Activated CD4-positive, alpha-beta T cell treated with anti-CD3 and anti-CD28 coated beads, Interleukin-2, amount 50 U/mL, for 24 hours (primary cell): ENCODE results near the gene AQP12B.
"Not testable (repeated sequence)": the region's sequence is repeated elsewhere in the genome, so short reads cannot be mapped to it uniquely, and the experiment has no call there.

ENCODE experiments used
- DNase-seq, 2 donors: peaks; one replicate each; pipeline ENCODE4 v3.0.0-alpha.2; 2020; ENCODE audit warnings: low read depth in 1 of 2, low spot score in 1 of 2

Gene AQP12B

DNA sequence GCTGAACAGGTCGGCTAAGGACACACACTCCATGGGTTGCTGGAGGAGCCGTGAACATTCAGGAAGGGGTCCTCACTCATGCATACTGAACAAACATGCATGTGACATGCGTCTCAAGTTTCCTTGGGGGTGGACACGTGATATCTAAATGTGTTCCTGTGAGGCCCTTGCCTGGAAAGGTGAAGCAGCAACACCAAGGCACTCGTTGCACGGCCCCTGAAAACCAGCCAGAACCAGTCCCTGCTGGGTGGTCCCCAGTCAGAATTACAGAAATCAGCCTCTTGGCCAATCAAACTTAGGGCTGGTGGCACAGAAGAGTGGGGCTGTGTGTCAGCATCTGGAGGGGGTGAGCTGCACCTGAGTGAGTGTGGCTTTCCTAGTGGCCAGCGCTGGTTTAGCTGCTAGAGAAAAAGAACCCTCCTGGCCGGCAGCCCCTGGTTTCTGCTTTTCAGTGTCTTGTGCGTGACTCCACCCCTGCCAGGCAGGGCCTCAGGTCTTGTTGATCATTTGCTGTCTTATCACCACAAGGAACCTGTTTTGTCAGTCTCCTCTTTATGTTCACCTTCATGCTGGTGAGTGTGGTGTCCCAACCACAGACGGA is 3.2 kb upstream of the AQP12B start:
- no peak for DNase-seq

DNA sequence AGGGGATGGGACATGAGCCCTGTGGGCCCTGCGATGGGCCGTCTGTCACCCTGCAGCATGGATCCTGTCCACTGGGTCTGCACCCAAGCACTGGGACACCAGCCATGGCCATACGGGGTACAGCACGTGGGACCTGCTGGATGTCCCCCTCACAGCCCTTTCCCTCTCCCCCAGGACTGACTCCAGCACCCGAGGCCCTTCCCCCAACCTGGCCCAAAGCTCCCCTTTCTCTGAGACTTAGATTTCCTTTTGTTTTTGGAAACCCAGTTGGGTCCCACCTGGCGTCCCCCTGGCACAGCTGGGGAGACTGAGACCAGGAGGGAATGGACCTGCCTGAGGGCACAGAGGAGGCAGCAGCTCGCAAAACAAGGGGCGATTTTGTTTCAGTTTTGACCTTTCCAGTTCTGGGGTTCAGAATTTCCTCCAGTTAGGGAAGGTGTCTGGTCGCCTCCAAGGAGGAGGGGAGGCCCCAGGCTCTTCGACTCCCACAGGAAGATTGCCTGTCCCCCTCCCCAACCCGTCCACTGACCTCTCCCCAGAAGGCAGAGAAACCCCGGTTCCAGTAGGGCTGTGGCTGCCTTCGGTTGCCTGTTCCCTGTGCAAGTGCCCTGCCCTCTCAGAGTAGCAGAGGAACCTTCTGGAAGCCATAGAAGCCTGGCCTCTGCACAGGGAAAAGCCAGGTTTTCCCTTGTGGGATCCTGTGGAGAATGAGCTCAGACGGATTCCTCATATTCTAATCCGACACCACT is 1.5 kb upstream of the AQP12B start:
- not testable (repeated sequence) for DNase-seq

DNA sequence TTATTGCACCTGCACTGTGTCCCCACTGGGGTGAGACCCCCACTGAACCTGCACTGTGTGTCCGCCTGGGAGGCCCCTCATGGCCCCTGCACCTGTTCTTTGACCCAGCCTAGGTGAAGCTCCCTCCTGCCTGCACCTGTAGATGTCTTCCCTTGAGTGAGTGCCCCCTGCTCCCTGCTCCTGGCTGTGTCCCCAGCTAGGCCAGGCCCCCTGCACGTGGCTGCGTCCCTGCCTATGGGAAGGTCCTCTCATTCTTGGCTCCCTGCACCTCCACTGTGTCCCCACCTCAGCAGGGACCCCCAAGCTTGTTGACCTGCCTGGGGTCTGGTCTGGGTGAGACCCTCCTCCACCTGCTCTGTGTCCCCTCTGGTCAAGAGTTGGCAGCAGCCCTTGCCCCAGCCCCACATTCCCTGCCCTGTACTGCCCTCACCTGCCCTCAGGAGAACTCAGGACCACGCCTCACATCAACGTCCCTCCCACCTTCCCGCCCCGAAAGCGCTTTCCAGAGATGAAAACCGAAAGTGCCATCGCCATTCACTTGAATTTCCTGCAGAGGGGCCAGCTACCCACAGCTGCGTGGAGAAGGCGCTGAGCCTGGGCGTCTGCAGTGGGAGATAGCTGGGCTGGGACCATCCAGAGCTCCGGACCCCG is 769 bp upstream of the AQP12B start:
- not testable (repeated sequence) for DNase-seq

DNA sequence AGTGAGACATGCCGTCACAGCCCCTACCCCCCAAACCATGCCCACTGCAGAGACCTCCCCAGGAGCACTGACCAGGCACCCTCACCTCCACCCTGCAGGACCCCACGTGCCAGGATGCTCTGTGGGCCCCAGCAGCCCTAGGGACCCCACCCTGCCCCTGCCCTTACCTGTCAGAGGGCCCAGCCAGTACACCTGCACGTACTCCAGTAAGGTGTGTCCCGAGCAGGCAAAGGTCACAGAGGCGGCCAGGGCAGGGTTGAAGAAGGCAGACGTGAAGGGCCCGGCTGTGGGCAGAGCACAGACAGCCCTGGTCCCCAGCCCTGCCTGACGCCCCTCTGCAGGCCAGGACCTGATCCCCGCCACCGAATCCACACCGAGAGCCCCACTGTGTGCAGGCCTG is 2.5 kb downstream of the AQP12B start:
- not testable (repeated sequence) for DNase-seq

DNA sequence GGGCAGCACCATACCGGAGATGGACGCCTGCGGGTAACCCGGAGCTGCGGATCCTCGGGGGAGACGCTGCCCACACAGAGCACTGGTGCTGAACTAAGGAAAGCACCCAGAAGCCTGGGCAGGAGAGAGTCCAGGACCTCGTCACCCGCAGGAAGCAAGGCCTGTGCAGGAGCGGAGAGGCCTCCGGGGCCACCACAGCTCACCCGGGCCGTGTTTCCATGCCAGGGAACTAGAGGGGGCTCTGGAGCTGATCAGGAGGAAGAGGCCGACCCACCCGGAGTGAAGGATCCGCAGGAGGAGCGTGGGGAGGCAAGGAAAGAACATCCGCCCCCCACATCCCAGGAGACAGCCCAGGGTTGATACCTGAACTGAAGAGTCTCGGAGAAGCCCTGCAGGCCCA is 3.8 kb downstream of the AQP12B start:
- not testable (repeated sequence) for DNase-seq

DNA sequence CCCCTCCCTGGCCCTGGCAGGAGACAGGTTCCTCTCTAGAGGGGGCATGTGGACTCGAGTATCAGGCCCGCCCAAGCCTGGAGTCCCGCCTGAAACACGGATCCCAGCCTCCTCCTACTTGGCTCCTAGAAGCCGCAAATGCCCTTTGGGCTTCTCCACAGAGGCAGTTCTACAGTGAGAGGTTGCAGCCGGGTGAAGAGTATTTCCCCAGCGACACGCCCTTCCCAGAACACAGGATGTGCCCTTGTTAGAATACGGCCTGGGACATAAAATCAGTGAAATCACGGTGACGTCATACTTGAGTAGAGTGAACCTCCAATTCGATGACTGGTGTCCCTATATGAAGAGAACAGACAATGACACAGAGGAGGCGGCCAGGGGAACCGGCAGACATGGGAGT is 4.6 kb downstream of the AQP12B start:
- not testable (repeated sequence) for DNase-seq

DNA sequence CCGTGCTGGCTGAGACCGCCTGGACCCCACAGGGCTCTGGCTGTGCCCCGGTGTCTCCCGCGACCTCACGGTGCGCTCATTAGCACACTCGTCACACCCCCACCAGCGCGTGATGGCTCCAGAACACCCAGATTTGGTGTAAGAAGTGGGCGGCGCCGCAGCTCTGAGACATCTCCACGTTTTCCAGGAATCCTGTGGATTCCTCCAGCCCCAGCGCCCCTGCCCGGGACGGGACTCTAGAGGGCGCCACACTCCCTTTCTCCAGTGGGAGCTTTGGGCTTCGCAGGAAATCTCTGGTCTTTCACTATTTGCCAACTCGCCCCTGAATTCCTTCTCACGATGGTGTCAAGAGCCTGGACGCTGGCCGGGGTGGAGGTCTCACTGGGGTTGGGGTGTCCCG is 7.3 kb downstream of the AQP12B start:
- not testable (repeated sequence) for DNase-seq

DNA sequence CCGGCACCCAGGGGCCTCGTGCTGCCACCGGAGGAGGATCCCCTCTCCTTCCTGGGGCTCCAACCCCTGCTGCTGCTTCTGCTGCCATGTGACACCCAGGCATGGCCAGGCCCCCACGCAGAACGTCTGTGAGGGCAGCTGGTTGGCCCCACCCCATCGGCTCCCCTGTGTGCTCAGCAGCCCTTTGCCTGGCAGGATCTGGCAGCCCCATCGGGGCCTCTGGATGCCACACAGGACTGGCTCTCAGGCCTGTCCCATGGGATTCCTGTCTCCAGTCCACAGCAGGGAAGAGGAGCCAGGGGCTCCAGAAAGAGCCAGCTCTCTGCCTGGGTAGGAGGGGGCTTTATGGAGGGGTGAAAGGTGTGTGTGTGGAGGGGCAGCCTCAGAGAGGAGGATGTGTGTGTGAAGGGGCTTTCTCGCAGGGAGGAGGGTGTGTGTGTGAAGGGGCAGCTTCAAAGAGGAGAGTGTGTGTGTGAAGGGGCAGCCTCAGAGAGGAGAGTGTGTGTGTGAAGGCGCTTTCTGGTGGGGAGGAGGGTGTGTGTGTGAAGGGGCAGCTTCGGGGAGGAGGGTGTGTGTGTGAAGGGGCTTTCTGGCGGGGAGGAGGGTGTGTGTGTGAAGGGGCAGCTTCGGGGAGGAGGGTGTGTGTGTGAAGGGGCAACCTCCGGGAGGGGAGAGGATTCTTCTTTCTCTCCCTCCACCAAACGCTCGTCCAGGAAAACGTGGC is 8.1 kb downstream of the AQP12B start:
- not testable (repeated sequence) for DNase-seq

DNA sequence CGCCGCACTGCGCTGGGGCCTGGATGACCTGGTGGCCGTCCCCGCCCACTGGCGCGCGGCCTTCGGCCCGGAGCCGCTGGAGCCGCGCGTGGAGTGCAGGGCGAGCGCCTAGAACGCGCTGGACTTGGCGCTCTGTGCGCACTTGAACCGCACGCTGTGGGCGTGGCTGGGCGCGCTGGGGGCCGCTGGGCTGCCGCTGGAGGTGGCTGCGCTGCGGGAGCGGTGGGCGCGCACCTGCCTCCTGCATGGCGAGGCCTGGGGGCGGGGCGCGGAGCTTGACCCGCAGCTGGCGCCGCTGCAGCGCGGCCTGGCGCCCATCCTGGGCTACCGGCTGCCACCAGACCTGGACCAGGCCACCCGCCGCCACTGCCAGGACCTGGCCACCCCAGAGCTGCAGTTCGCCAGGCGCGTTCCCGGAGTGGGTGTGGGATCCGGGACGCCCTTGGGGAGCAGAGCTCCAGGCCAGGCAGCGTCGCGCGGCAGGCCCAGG is 9.9 kb downstream of the AQP12B start:
- no peak for DNase-seq

DNA sequence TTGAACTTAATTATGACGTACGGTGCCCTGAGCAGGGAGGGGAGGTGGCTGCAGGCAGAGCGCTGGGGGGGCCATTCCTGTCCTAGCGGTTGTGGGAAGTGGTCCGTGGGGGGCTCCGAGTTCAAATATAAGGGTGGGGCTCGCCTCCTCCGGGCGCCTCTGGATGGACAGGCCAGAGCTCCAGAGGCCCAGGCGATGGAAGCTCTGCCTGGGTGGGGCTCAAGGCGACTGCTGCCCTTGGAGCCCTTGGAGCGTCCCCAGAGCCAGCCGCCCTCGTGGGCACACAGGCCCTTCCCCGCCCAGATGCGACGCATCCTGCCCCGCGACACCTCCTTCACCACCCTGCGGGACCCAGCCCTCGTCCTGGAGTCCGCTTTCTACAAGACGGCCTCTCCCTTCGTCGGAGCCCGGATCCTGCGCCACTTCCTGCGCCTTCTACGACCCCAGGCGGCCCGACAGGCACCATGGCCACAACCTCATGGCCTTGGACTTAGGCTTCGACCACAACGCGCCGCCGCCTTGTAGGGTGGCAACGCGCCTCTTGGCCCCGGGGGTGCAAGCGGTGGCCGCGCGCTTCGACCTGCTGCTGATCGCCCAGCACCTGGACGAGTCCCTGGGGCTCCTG is 10.5 kb downstream of the AQP12B start:
- DNase-seq, result no peak

DNA sequence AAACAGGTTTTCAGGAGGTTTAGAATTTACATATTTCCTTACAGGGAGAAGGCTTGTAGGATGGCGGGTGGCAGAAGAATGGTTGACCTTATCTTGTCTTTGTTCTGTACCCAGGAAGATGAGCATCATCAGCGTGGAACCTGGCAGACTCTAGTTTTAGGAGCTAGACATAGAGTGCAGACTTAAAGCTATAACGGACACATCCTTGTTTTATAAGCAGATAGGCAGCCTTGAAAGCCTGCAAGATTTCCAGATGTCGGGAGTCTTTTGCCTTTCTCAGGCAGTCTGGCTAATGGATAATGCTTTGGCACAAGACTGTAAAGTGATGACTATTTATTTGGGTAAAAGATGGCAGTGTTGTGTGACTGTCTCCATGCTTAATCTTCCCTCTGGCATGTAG is 11.7 kb downstream of the AQP12B start:
- no peak for DNase-seq

DNA sequence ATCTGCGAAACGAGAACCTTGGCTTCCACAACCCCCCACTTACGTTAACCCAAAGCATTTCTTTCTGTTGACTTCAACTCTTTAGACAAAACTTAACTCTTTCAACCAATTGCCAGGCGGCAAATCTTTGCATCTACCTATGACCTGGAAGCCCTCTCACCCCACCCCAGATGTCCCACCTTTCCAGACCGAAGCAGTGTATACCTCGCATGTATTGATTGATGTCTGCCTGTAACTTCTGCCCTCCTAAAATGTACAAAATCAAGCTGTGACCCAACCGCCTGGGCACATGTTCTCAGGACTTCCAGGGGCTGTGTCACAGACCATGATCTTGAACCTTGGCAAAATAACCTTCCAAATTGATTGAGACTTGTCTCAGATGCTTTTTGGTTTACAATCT is 12.3 kb downstream of the AQP12B start:
- no peak for DNase-seq

DNA sequence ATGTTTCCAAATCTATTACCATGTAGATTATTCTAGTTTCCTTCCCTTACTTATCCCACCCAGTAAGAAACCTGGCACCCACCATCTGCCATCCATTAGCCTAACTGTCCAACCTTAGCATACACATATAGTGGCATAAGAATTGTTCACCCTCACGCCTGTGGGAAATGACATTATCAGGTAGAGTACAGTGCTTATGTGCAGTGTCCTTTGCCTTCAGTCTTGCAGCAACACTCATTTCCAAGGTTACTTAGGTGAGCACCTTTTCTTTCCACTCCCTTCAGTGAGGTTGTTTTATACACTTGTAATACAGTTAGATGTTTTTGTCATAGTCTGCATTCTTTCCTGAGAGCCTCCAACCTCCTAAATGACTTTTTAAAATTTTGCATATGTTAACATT is 18.1 kb downstream of the AQP12B start:
- no peak for DNase-seq

DNA sequence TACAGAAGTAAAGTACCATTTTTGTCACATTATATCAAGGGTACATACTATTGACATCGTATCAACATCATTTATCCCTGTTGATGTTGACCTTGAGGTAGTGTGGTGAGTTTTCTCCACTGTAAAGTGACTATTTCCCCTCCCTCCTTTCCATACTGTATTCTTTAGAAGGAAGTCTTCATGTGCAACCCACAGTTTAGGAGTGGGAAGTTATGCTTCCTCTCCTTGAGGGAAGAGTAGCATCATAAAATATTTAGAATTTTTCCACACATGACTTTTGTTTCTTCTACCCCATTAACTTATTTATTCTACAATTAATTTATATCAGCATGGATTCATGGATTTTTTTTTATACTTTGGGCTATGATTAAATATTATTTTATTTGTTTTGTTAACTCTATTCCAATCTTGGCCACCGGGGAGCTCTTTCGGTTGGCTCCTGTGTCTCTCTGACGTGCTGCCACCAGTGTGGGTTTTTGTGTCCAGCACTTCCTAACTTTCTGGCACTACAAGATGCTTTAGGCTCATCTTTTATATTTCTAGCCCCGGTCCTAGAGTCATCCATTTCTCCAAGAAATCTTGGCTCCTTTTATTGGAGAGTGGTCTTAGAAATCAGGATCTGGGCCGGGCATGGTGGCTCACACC is 19.0 kb downstream of the AQP12B start:
- no peak for DNase-seq

DNA sequence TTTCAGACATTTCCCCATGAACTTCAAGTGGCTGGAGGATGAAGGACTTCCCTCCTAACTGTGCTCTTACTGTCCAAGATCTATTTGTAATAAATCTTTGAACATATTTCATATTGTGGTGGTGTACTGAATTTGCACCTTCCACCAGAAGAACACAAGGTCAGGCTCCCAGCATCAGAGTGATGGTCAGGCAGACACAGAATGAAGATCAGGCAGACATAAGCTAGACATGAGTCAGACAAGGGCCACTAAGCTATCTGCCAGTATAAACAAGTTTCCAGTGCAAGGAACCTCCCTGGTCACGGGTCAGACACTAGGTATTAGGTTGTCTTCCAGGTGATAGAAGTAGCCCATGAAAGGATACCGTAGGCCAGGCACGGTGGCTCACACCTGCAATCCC is 20.0 kb downstream of the AQP12B start:
- DNase-seq, result no peak

DNA sequence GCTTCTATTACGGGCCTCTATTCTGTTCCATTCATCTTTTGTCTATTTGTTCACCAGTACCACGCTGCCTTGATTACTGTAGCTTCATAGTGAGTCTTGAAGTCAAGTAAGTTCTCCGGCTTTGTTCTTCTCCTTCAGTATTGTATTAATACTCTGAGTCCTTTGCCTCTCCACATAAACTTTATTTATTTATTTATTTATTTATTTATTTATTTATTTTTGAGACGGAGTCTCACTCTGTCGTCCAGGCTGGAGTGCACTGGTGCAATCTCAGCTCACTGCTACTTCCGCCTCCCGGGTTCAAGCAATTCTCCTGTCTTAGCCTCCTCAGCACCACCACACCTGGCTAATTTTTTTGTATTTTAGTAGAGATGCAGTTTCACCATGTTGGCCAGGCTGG is 22.8 kb downstream of the AQP12B start:
- not testable (repeated sequence) for DNase-seq

DNA sequence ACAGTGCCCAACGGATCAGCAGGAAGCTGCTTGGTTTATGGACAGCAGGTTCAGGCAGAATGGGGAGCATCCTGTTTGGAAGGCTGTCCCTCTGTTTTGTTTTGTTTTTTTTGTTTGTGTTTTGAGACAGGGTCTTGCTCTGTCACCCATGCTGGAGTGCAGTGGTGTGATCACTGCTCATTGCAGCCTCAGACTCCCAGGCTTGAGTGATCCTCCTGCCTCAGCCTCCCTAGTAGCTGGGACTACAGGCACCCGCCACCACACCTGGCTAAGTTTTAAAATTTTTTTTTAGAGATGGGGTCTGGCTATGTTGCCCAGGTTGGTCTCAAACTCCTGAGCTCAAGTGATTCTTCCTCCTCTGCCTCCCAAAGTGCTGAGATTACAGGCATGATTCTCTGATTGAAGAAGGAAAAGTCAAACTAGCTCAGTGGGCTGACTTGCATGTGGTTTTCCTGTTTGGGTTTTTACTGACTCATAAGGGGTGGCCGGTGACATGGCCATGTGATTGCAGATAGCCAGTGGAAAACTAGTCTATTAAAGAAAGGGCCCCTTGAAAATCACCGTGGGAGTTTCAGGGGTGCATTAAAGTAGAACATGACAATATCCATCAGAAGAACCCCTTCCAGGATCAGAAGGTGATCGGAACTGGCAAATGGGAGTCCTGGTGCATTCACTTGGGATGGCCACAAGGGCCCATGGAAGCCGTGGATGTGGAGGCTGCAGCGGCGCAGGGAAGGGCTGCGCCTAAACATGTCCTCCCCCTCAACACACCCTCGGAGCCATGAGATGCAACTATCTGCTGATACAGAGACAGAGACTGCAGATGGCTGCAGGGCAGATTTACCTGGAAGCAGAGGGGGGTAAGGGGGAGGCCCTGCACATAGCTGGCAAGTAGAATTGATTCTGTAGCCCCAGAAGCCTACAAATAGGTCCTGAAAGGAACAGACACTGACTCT is 26.5 kb downstream of the AQP12B start:
- DNase-seq, result no peak

DNA sequence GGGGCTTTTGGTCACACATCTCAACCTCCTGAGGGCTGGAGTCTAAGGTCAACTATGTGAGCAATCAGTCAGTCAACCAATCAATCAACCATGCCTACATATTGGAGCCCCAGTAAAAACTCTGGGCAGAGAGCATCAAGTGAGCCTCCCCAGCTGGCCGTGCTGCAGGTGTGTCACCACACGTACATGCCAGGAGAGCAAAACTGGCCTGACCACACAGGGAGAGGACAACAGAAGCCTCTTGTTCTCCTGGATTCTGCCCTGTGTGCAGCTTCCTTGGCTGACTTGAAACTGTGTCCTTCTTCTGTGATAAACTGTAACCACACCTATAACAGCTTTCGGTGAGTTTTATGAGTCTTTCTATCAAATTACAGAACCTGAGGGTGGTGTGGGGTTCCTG is 31.5 kb downstream of the AQP12B start:
- DNase-seq, result no peak

DNA sequence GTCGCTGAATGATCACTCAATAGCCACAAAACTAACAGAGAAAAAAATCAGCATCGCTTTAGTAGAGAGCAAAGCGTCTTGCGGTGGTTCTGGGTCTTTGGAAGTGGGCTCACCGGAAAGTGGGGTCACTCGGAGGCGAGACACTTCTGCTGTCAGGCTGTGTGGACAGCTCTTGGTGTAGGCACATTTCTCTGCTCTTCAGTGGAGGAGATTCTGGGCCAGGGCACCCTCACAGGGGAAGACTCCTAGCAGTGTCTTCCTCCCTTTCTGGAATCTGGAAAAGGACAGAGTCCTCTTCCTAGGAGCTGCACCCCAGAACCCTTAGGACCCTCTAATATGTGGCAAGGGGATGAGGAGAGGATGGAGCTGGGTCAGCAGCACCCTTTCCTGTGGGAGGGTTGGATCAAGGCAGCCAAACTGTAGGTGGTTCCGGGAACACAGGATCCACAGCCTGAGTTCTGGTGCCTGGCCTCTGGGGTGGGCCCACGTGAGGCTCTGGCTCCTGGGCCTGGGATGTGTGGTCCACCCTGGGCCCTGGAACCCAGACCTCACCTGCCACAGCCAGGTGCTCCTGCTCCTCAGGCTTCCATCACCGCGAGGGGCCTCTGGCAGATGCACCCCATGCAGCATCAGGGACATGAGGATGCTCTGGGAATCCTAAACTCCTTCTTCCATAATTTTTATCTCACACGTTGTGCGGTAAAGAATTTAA is 32.3 kb downstream of the AQP12B start:
- no peak for DNase-seq
